H1 (cell line): ENCODE data around the gene HOXA6. TPM values are rescaled to one million over a fixed set of nuclear protein-coding genes. Genes with fewer than 3 reads are reported as not detected.

Experiments used
- CTCF ChIA-PET: fragments of 300-600 bp; sonication (Branson Sonifier 250); formaldehyde crosslinking; loops from one replicate; lab custom pipeline; 2021; ENCODE audit not compliant: partially characterized antibody; lab: Charles Lee
- POLR2A ChIA-PET: fragments of 300-600 bp; sonication (Branson Sonifier 250); formaldehyde crosslinking; loops from one replicate; lab custom pipeline; 2021; ENCODE audit warnings: inconsistent platforms; ENCODE audit not compliant: partially characterized antibody; lab: Charles Lee
- DNase-seq, 2 experiments: peaks; one replicate each; pipeline versions ENCODE4 v3.0.0 to v3.0.0-alpha.2; 2010 to 2022; ENCODE audit warnings: low spot score in 2 of 2, low read depth in 1 of 2, mixed read lengths in 1 of 2
- FAIRE-seq: peaks from 2 replicates; lab custom pipeline; 2011; peaks lifted over from hg19 to GRCh38; lab: Jason Lieb, UNC
- H2AFZ ChIP-seq: 2 replicates; pipeline ENCODE4 v1.8.1; 2012; ENCODE audit warnings: low read length, inconsistent platforms
- H2AK5ac ChIP-seq: 2 replicates; pipeline ENCODE4 v1.6.1; 2013; ENCODE audit warnings: low read depth, low read length
- H2BK120ac ChIP-seq: replicated peaks from 2 replicates; pipeline ENCODE3; 2013; ENCODE audit warnings: low read depth, low read length, inconsistent platforms
- H2BK12ac ChIP-seq: 2 replicates; pipeline ENCODE4 v1.6.1; 2013; ENCODE audit warnings: low read depth, low read length
- H2BK15ac ChIP-seq: 2 replicates; pipeline ENCODE4 v1.6.1; 2013; ENCODE audit warnings: low read length
- H2BK20ac ChIP-seq: 2 replicates; pipeline ENCODE4 v1.6.1; 2013; ENCODE audit warnings: low read length
- H2BK5ac ChIP-seq: 2 replicates; pipeline ENCODE4 v1.6.1; 2013; ENCODE audit warnings: low read depth, low read length
- H3K14ac ChIP-seq: 2 replicates; pipeline ENCODE4 v1.6.1; 2013; ENCODE audit warnings: inconsistent platforms; ENCODE audit not compliant: insufficient read length
- H3K18ac ChIP-seq: 2 replicates; pipeline ENCODE4 v1.6.1; 2013; ENCODE audit warnings: low read length; ENCODE audit errors: extremely low read depth
- H3K23ac ChIP-seq: 2 replicates; pipeline ENCODE4 v1.6.1; 2013; ENCODE audit warnings: inconsistent platforms; ENCODE audit not compliant: insufficient read length
- H3K23me2 ChIP-seq: 2 replicates; pipeline ENCODE4 v1.6.1; 2013; ENCODE audit warnings: low read depth, low read length
- H3K27ac ChIP-seq: 2 replicates; pipeline ENCODE4 v1.6.1; 2011; ENCODE audit warnings: low read depth, low read length, inconsistent platforms
- H3K27me3 ChIP-seq, 4 experiments: replicated peaks in 1 of 4; 1 replicate in 1 of 4; 2 replicates in 3 of 4; pipeline versions ENCODE4 v1.6.1 to v1.8.1; 2011 to 2013; ENCODE audit warnings: low read length in 3 of 4, mild to moderate bottlenecking in 3 of 4, inconsistent platforms in 2 of 4, mixed read lengths in 2 of 4, moderate library complexity in 1 of 4; ENCODE audit not compliant: control insufficient read depth in 3 of 4, insufficient read depth in 3 of 4; ENCODE audit errors: extremely low read depth in 1 of 4
- H3K36me3 ChIP-seq, 4 experiments: 2 replicates each; pipeline versions ENCODE4 v1.6.1 to v1.8.1; 2011 to 2013; ENCODE audit warnings: mild to moderate bottlenecking in 4 of 4, low read length in 3 of 4, moderate library complexity in 2 of 4, control low read depth in 1 of 4, inconsistent platforms in 1 of 4; ENCODE audit not compliant: insufficient read depth in 4 of 4, control insufficient read depth in 2 of 4
- H3K4ac ChIP-seq: replicated peaks from 2 replicates; pipeline ENCODE3; 2013; ENCODE audit warnings: low read length, low read depth, mixed read lengths, inconsistent platforms; ENCODE audit not compliant: insufficient read length
- H3K4me1 ChIP-seq, 4 experiments: replicated peaks in 1 of 4; 1 replicate in 1 of 4; 2 replicates in 3 of 4; pipeline versions ENCODE4 v1.6.1 to v1.8.1; 2011 to 2013; ENCODE audit warnings: low read length in 3 of 4, inconsistent platforms in 2 of 4, mixed read lengths in 1 of 4; ENCODE audit not compliant: insufficient read depth in 4 of 4, control insufficient read depth in 3 of 4
- H3K4me2 ChIP-seq, 2 experiments: 2 replicates each; pipeline versions ENCODE4 v1.6.1 to v1.8.1; 2011 to 2013; ENCODE audit warnings: low read depth in 2 of 2, low read length in 2 of 2, control low read depth in 1 of 2, inconsistent platforms in 1 of 2, mild to moderate bottlenecking in 1 of 2; ENCODE audit not compliant: insufficient read depth in 1 of 2
- H3K4me3 ChIP-seq, 4 experiments: fragments of 200-600, 300-600 bp in 1 of 4; sonication (generic), shearing (Covaris generic), sonication (Bioruptor Twin) in 1 of 4; 2 replicates each; pipeline versions ENCODE4 v1.5.1 to v1.8.1; 2011 to 2016; ENCODE audit warnings: low read length in 4 of 4, low read depth in 3 of 4, control low read depth in 2 of 4, inconsistent platforms in 2 of 4, mild to moderate bottlenecking in 2 of 4, mixed read lengths in 1 of 4, moderate library complexity in 1 of 4; ENCODE audit not compliant: insufficient read depth in 2 of 4; ENCODE audit errors: extremely low read depth in 1 of 4
- H3K56ac ChIP-seq: replicated peaks from 2 replicates; pipeline ENCODE3; 2013; ENCODE audit warnings: low read depth, mild to moderate bottlenecking, mixed read lengths, low read length, inconsistent platforms; ENCODE audit not compliant: insufficient read length
- H3K79me1 ChIP-seq: 2 replicates; pipeline ENCODE4 v1.6.1; 2013; ENCODE audit warnings: low read depth, low read length, control low read depth
- H3K79me2 ChIP-seq, 2 experiments: 2 replicates each; pipeline versions ENCODE4 v1.6.1 to v1.8.1; 2012 to 2013; ENCODE audit warnings: low read length in 2 of 2, mild to moderate bottlenecking in 2 of 2, inconsistent platforms in 1 of 2; ENCODE audit not compliant: insufficient read depth in 2 of 2, control insufficient read depth in 1 of 2
- H3K9ac ChIP-seq, 4 experiments: replicated peaks in 1 of 4; 1 replicate in 1 of 4; 2 replicates in 3 of 4; pipeline versions ENCODE4 v1.6.1 to v1.8.1; 2011 to 2013; ENCODE audit warnings: low read depth in 3 of 4, low read length in 3 of 4, control low read depth in 2 of 4, mild to moderate bottlenecking in 2 of 4, moderate library complexity in 2 of 4, inconsistent platforms in 1 of 4; ENCODE audit errors: extremely low read depth in 1 of 4
- H3K9me3 ChIP-seq, 2 experiments: 2 replicates each; pipeline versions ENCODE4 v1.6.1 to v1.8.1; 2012 to 2013; ENCODE audit warnings: mild to moderate bottlenecking in 2 of 2, moderate library complexity in 2 of 2, control low read depth in 1 of 2, inconsistent platforms in 1 of 2, low read depth in 1 of 2, low read length in 1 of 2, mixed read lengths in 1 of 2; ENCODE audit not compliant: insufficient read depth in 2 of 2
- H4K20me1 ChIP-seq, 2 experiments: replicated peaks in 1 of 2; 2 replicates each; pipeline versions ENCODE3 to v1.8.1; 2011 to 2013; ENCODE audit warnings: inconsistent platforms in 2 of 2, low read length in 2 of 2, mild to moderate bottlenecking in 1 of 2; ENCODE audit not compliant: insufficient read depth in 2 of 2, control insufficient read depth in 1 of 2
- H4K5ac ChIP-seq: 2 replicates; pipeline ENCODE4 v1.6.1; 2013; ENCODE audit warnings: low read length, low read depth, mixed read lengths, inconsistent platforms; ENCODE audit not compliant: insufficient read length
- H4K8ac ChIP-seq: 2 replicates; pipeline ENCODE4 v1.8.0; 2013; ENCODE audit warnings: mild to moderate bottlenecking, moderate library complexity, low read length, inconsistent platforms; ENCODE audit not compliant: insufficient read depth; ENCODE audit errors: extremely low read depth
- H4K91ac ChIP-seq: replicated peaks from 2 replicates; pipeline ENCODE3; 2013; ENCODE audit warnings: low read length, mixed read lengths, inconsistent platforms; ENCODE audit not compliant: insufficient read length
- BRCA1 ChIP-seq: IDR thresholded peaks from 2 replicates; pipeline ENCODE4 v1.6.1; 2012; ENCODE audit warnings: low read depth, low read length, improper control_type of control experiment
- CBX5 ChIP-seq: fragments of 300-800, 300-1000 bp; sonication (generic); IDR thresholded peaks from 2 replicates; pipeline ENCODE4 v1.7.1; 2016; ENCODE audit warnings: antibody characterized with exemption, low read length, low read depth
- EZH2 ChIP-seq: fragments of 200-600 bp; sonication (generic); IDR thresholded peaks from 2 replicates; pipeline ENCODE4 v1.7.1; 2012; ENCODE audit warnings: low read depth, mild to moderate bottlenecking, moderate library complexity, low read length, inconsistent platforms; ENCODE audit not compliant: severe bottlenecking
- POLR2A ChIP-seq, 2 experiments: IDR thresholded peaks; 1 replicate in 1 of 2; 2 replicates in 1 of 2; pipeline ENCODE4 v1.6.1; 2011; ENCODE audit warnings: low read depth in 2 of 2, low read length in 2 of 2, mild to moderate bottlenecking in 2 of 2; ENCODE audit errors: control extremely low read depth in 1 of 2
- RBBP5 ChIP-seq: IDR thresholded peaks from 2 replicates; pipeline ENCODE4 v1.7.1; 2012; ENCODE audit warnings: low read depth, mild to moderate bottlenecking, inconsistent platforms, low read length, moderate library complexity, borderline replicate concordance
- RFX5 ChIP-seq: IDR thresholded peaks from 2 replicates; pipeline ENCODE4 v1.6.1; 2011; ENCODE audit warnings: low read depth, low read length, improper control_type of control experiment, borderline replicate concordance
- RXRA ChIP-seq: IDR thresholded peaks from 2 replicates; pipeline ENCODE4 v1.6.1; 2011; ENCODE audit warnings: low read depth, mild to moderate bottlenecking, low read length, moderate library complexity; ENCODE audit not compliant: insufficient read depth
- SIN3A ChIP-seq, 2 experiments: IDR thresholded peaks in 1 of 2; conservative IDR thresholded peaks in 1 of 2; 2 replicates each; pipeline ENCODE4 v1.6.1; 2011 to 2012; ENCODE audit warnings: low read length in 2 of 2, improper control_type of control experiment in 1 of 2, low read depth in 1 of 2, mild to moderate bottlenecking in 1 of 2
- SP4 ChIP-seq: IDR thresholded peaks from 2 replicates; pipeline ENCODE4 v1.6.1; 2012; ENCODE audit warnings: low read length, inconsistent platforms
- SUZ12 ChIP-seq: fragments of 200-600 bp; sonication (generic); IDR thresholded peaks from 2 replicates; pipeline ENCODE4 v1.6.1; 2012; ENCODE audit warnings: mild to moderate bottlenecking, inconsistent platforms, low read length, moderate library complexity, mixed read lengths
- WGBS, 2 experiments: shearing (Covaris generic) in 1 of 2; methylation state at CpG; one replicate each; pipeline versions ENCODE4 v1.1.6 to v1.1.7; 2013 to 2015; ENCODE audit warnings: low lambda C conversion rate in 2 of 2, mixed read lengths in 2 of 2, inconsistent platforms in 1 of 2, low coverage in 1 of 2, missing lambda C conversion rate in 1 of 2; ENCODE audit not compliant: insufficient replicate concordance in 2 of 2, insufficient coverage in 1 of 2, insufficient read length in 1 of 2; ENCODE audit errors: extremely low coverage in 1 of 2, missing lambda C conversion rate in 1 of 2; 5-methylcytosine and 5-hydroxymethylcytosine counted together
- polyA plus RNA-seq, 7 experiments: library from polyadenylated mRNA; depleted of rRNA in 3 of 7; stranded (reverse) in 5 of 7; unstranded in 2 of 7; fragments of >200 nt in 5 of 7; fragments of 200-250 nt in 2 of 7; gene quantifications; 1 replicate in 5 of 7; 2 replicates in 1 of 7; 4 replicates in 1 of 7; pipeline versions ENCODE4 v1.2.1 to v1.2.3, GENCODE V29; 2011 to 2013; ENCODE audit warnings: missing spikeins in 2 of 7, mixed read lengths in 2 of 7
- total RNA-seq: library from RNA; stranded (reverse); fragmentation: NEBNext Ultra II Directional; extraction: Animal tissue kit (Norgen Biotek cat#: 25700); gene quantifications from 2 replicates; pipeline ENCODE4 v1.2.1, GENCODE V29; 2021

Gene HOXA6
- total and polyA plus RNA-seq, 2 of the 8 experiments (the other 6 are each of a cell fraction or from before 2014, with no cell fraction given) = not detected

- no peak overlapping the region for H2BK15ac ChIP-seq
- H3K27me3 ChIP-seq = peaks cover 95 to 100% (median 99%) of the 10 kb centered on the region in 4 experiments
- no peak overlapping the region for H3K56ac ChIP-seq
- WGBS, 2 experiments = 9% methylated on average over 28 of the region's 47 CpGs; no CpG with 5 or more reads in 1 of the 2 experiments
- peaks cover 0 to 8% (median 0%) of the 10 kb centered on the region in 4 experiments; a peak in 2 of 8 replicates for H3K36me3 ChIP-seq
- peaks cover 0 to 15% (median 7%) of the 10 kb centered on the region in 4 experiments; a peak in 5 of 7 replicates for H3K4me1 ChIP-seq
- H2BK5ac ChIP-seq = no peak overlapping the region
- H4K5ac ChIP-seq = no peak overlapping the region
- no peak overlapping the region for H3K4ac ChIP-seq
- H2AK5ac ChIP-seq = no peak overlapping the region
- H3K14ac ChIP-seq = no peak overlapping the region
- no peaks in the 10 kb centered on the region for H3K9me3 ChIP-seq
- no peak overlapping the region for H4K8ac ChIP-seq
- H4K91ac ChIP-seq = no peak overlapping the region
- no peak overlapping the region for H3K27ac ChIP-seq
- no peak overlapping the region for H2BK12ac ChIP-seq
- no peak overlapping the region for H2AFZ ChIP-seq
- POLR2A ChIA-PET = interaction anchor here (1.2 kb wide), 1 partner anchor 12 kb away, joined by 3 read pairs; no protein-coding TSS in a partner anchor
- H3K23ac ChIP-seq = no peak overlapping the region
- no peaks in the 10 kb centered on the region for H3K23me2 ChIP-seq
- H3K4me2 ChIP-seq = peak overlapping the region; percentile 54 to 65
- CTCF ChIA-PET = interaction anchor here (0.9 to 4.1 kb wide), 7 partner anchors 11 to 49 kb away, joined by 3 to 14 read pairs (median 6); partner anchors contain the start of genes HOXA5 and HOXA7
- no peak for FAIRE-seq
- H3K79me1 ChIP-seq = no peaks in the 10 kb centered on the region
- H3K9ac ChIP-seq = no peak overlapping the region
- H2BK20ac ChIP-seq = no peak overlapping the region
- H3K79me2 ChIP-seq = no peaks in the 10 kb centered on the region
- H3K4me3 ChIP-seq = peak overlapping the region in 1 of 4 experiments; percentile 45; a peak in 2 of 8 replicates
- H4K20me1 ChIP-seq = peaks cover 22 to 34% of the 10 kb centered on the region in 2 experiments
- H3K18ac ChIP-seq = no peak overlapping the region; the same call in 1 of the 2 replicates
- DNase-seq = no peak
- H2BK120ac ChIP-seq = no peak overlapping the region
- TF ChIP-seq CBX5 (no peak), RFX5 (no peak), SUZ12 (no peak; the same call in 1 of the 2 replicates), EZH2 (peak; percentile 96), POLR2A (IDR thresholded peaks at IDR 0.05; ENCODE audit: control extremely low read depth in 1 of 2, low read depth in 2 of 2, low read length in 2 of 2) (no peak), RXRA (no peak), SP4 (no peak), SIN3A (conservative IDR thresholded peaks at IDR 0.05 in 1 of 2, IDR thresholded peaks at IDR 0.05 in 1 of 2; ENCODE audit: low read depth in 1 of 2, low read length in 2 of 2) (no peak), RBBP5 (no peak), BRCA1 (no peak)
These were observed 39.9 kb downstream of the HOXA6 start for GRCh38 chr7:27107391-27108381.
